ENCODE results near the gene EYS. TPM values are rescaled to one million over a fixed set of nuclear protein-coding genes. Genes with fewer than 3 reads are reported as not detected.

Gene EYS
- total and polyA plus RNA-seq, 2 of the 13 experiments (the other 11 are each of a cell fraction or from before 2014, with no cell fraction given): 0.04 to 0.07 TPM

- FAIRE-seq (no peak), ATAC-seq (no peak), DNase-seq (ENCODE audit: low spot score) (no peak)
- Histone ChIP-seq H3K4me1 (ENCODE audit: insufficient read depth, low read length) (no peaks in the 10 kb centered on the region), H3K79me2 (ENCODE audit: insufficient read depth, low read length) (no peaks in the 10 kb centered on the region), H3K4me2 (ENCODE audit: low read depth, low read length) (no peak overlapping the region), H2AFZ (ENCODE audit: low read length) (no peak overlapping the region), H3K27ac (ENCODE audit: extremely low read length, insufficient read depth, low read length) (no peak overlapping the region), H4K20me1 (ENCODE audit: insufficient read depth, low read length) (no peaks in the 10 kb centered on the region), H3K27me3 (ENCODE audit: control insufficient read depth in 1 of 2, insufficient read depth in 2 of 2, low read length in 2 of 2) (no peaks in the 10 kb centered on the region), H3K36me3 (replicated peaks in 1 of 2; ENCODE audit: control insufficient read depth in 1 of 2, insufficient read depth in 2 of 2, low read length in 2 of 2) (no peaks in the 10 kb centered on the region), H3K9me3 (ENCODE audit: low read length) (peaks cover 8% of the 10 kb centered on the region; the same call in 1 of the 2 replicates), H3K9ac (ENCODE audit: insufficient read depth, low read depth, low read length) (no peak overlapping the region), H3K4me3 (replicated peaks in 1 of 3; ENCODE audit: insufficient read depth in 1 of 3, low read depth in 2 of 3, low read length in 3 of 3) (no peak overlapping the region)
- no TSS peak for BruUV-seq (replicated peaks)
- intact Hi-C loops (cut with micrococcal nuclease; ENCODE audit: unreplicated experiment): no loop called here
- 2% methylated on average over 4 of the region's 4 CpGs for WGBS (ENCODE audit: low lambda C conversion rate)
- ChIA-PET POLR2A (no interaction called here), CTCF (ENCODE audit: low intra/inter-chr PET ratio, low total read pairs) (no interaction called here)
- in situ Hi-C loops (cut with HindIII; ENCODE audit: extremely low pct_ligation_motif_present, low pct_unique_long_range_greater_than_20kb): no loop called here
- TF ChIP-seq ZHX2 (IDR thresholded peaks at IDR 0.05; ENCODE audit: low read depth) (no peak), ZHX2 (CRISPR knock-in tag; IDR thresholded peaks at IDR 0.05; ENCODE audit: borderline replicate concordance) (no peak), FOXA3 (CRISPR knock-in tag; IDR thresholded peaks at IDR 0.05) (no peak), SP2 (CRISPR knock-in tag; IDR thresholded peaks at IDR 0.05) (no peak), ZNF589 (CRISPR knock-in tag; conservative IDR thresholded peaks at IDR 0.05) (no peak)
Measured at GRCh38 chr6:64774881-64775280, 932.1 kb downstream of the EYS start.

Measured in HepG2 (cell line).